ENCODE results near the gene AR.

DNA sequence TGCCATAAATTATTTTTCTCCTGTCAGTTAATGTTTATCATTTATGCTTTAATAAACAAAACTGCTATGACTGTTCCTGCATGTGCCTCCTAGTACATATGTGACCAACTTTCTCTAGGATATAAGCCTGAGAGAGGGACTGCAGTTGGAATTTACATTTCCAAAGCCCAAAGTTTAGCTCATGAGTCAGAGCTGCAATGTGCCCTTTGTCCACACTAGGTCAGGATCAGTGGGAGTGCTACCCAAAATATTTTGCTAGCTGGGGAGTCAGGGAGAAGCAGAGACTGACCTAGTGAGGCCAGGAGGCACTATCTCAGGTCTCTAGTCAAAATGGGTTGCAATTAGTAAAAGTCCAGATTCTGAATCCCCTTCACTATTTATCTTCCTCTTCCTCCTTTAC is 92.7 kb downstream of the AR start:
- no peak for TF ChIP-seq HDAC6 (IDR thresholded peaks at IDR 0.05; ENCODE audit: unreplicated experiment)
- TF ChIP-seq TAF1 (IDR thresholded peaks at IDR 0.05; ENCODE audit: borderline replicate concordance, low read depth, low read length) = no peak
- TF ChIP-seq ZNF274 (IDR thresholded peaks at IDR 0.05; ENCODE audit: insufficient read depth, insufficient read length) = no peak
- no peak for TF ChIP-seq POLR2A (IDR thresholded peaks at IDR 0.05; ENCODE audit: low read depth, low read length)
- TF ChIP-seq ESRRA (IDR thresholded peaks at IDR 0.05; ENCODE audit: low read length) = no peak
- TF ChIP-seq KAT2A (conservative IDR thresholded peaks at IDR 0.05; ENCODE audit: control insufficient read depth, low read depth, low read length) = no peak
- no peak for TF ChIP-seq EZH2 (IDR thresholded peaks at IDR 0.05; ENCODE audit: borderline replicate concordance, control insufficient read depth, low read depth, low read length)
- TF ChIP-seq, protein P1, sequence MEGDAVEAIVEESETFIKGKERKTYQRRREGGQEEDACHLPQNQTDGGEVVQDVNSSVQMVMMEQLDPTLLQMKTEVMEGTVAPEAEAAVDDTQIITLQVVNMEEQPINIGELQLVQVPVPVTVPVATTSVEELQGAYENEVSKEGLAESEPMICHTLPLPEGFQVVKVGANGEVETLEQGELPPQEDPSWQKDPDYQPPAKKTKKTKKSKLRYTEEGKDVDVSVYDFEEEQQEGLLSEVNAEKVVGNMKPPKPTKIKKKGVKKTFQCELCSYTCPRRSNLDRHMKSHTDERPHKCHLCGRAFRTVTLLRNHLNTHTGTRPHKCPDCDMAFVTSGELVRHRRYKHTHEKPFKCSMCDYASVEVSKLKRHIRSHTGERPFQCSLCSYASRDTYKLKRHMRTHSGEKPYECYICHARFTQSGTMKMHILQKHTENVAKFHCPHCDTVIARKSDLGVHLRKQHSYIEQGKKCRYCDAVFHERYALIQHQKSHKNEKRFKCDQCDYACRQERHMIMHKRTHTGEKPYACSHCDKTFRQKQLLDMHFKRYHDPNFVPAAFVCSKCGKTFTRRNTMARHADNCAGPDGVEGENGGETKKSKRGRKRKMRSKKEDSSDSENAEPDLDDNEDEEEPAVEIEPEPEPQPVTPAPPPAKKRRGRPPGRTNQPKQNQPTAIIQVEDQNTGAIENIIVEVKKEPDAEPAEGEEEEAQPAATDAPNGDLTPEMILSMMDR (IDR thresholded peaks at IDR 0.05 in 2 of 3, conservative IDR thresholded peaks at IDR 0.05 in 1 of 3; ENCODE audit: control insufficient read depth in 2 of 3, extremely low read depth in 1 of 3, insufficient read depth in 1 of 3, low read depth in 3 of 3, low read length in 3 of 3) = no peak
- TF ChIP-seq DPF2 (IDR thresholded peaks at IDR 0.05) = no peak
- no peak for TF ChIP-seq SMC3 (IDR thresholded peaks at IDR 0.05; ENCODE audit: borderline replicate concordance, low read length)
- TF ChIP-seq CHD2 (IDR thresholded peaks at IDR 0.05; ENCODE audit: borderline replicate concordance, low read depth, low read length) = no peak
- TF ChIP-seq CREB1 (IDR thresholded peaks at IDR 0.05; ENCODE audit: low read depth) = no peak
- TF ChIP-seq, protein P2, sequence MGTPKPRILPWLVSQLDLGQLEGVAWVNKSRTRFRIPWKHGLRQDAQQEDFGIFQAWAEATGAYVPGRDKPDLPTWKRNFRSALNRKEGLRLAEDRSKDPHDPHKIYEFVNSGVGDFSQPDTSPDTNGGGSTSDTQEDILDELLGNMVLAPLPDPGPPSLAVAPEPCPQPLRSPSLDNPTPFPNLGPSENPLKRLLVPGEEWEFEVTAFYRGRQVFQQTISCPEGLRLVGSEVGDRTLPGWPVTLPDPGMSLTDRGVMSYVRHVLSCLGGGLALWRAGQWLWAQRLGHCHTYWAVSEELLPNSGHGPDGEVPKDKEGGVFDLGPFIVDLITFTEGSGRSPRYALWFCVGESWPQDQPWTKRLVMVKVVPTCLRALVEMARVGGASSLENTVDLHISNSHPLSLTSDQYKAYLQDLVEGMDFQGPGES (IDR thresholded peaks at IDR 0.05) = no peak
- no peak for TF ChIP-seq SUZ12 (IDR thresholded peaks at IDR 0.05; ENCODE audit: unreplicated experiment)

Measured in GM12878 (cell line).